Hematopoietic multipotent progenitor cell treated with erythropoietin and hydrocortisone succinate and interleukin-3 and kit ligand, for 8 days (in vitro differentiated cells): ENCODE measurements around the gene NCS1.
"Not testable (repeated sequence)": the region's sequence is repeated elsewhere in the genome, so short reads cannot be mapped to it uniquely, and the experiment has no call there.

Experiments
- DNase-seq: peaks from one replicate; pipeline ENCODE4 v3.0.0-alpha.2; 2015

The NCS1 gene

DNA sequence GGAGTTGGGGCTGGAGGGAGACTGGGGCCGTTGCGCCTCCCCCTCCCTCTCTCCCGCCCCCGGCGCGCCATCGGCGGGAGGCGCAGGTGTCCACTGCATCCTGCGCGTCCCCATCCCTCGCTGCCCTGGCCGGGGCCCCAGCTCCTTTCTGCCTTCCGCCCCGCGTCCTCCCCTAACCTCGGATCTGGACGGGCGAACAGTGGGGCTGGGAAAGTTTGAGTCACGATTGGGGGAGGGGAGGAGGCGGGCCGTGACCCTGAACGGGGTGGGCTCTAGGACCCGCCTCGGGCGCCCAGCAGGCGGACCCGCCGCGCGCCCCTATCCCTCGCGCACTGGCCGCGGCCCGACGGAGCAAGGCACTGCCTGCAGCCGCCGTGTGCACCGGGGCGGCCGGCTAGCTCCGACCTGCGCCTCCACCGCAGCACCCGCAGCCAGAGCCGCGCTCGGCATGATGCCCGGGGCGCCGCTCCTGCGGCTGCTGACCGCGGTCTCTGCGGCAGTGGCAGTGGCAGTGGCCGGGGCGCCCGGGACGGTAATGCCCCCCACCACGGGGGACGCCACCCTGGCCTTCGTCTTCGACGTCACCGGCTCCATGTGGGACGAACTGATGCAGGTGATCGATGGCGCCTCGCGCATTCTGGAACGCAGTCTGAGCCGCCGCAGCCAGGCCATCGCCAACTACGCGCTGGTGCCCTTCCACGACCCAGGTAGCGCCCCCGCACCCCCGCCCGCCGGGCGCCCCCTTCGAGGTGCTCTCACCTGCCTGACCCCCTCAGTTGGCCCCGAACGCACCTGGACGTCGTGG lies 93.4 kb downstream of the NCS1 start, which contains the start of gene HMCN2:
Gene HMCN2 (plus strand): TSS at position 330 of the 805 bp plus-strand sequence. CDS start 119 bp downstream, at position 449.
- DNase-seq = no peak

GRCh38 chr9:130266236-130267098 lies 94.3 kb downstream of the NCS1 start:
- no peak for DNase-seq

DNA sequence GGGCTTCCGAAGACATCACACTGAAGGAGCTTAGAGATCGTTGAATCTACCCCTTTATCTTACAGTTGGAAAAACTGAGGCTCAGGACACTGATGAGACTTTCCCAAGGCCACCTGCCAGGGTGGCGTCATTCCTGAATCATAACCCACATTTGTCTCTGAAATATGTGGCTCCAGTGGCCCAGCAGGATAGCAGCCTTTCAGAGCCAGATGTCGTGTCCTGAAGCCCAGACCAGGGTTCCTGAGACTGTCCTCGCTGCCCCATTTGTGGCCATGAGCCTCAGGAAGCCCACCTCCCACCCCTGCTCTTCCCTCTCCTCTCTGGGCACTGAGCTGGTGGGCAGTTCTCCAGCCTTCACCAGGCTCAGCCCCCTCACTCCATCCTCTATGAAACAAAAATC lies 95.7 kb downstream of the NCS1 start:
- DNase-seq = no peak

DNA sequence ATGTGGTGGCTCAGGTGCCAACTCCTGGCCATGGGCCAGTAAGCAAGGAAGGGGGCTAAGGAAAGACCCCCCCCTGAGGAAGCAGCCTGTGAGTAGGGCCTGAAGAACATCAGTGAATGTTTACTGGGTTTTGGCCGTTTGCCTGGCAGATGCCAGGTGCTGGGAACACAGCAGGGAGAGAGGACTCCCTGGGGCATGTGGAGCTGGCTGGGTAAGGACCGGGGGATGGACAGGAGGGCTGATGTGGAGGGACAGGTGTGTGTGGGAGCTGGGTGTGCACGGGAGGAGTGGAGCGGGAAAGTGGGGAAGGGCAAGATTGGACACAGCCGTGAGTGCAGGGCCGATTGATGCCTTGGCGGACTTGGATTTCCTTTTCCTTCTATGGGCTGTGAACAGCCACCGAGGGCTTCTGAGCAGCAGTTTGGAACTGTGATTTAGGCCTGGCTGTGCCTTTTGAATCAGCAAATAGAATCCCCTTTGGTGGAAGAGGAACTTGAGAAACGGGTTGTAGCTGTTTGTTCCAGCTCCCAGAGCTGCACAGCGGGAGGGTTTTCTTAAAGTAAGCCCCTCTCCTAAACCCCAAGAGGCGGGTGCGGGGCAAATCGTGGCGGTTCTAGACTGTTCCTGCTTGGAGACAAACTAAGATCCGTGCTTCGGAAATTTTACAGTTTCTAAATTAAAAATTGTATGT lies 96.5 kb downstream of the NCS1 start:
- no peak for DNase-seq

GRCh38 chr9:130271473-130271872 lies 99.3 kb downstream of the NCS1 start:
- DNase-seq = no peak

GRCh38 chr9:130275156-130275555 lies 103.0 kb downstream of the NCS1 start:
- no peak for DNase-seq

- no peak for DNase-seq
These were observed 103.9 kb downstream of the NCS1 start for GRCh38 chr9:130276121-130276520.

DNA sequence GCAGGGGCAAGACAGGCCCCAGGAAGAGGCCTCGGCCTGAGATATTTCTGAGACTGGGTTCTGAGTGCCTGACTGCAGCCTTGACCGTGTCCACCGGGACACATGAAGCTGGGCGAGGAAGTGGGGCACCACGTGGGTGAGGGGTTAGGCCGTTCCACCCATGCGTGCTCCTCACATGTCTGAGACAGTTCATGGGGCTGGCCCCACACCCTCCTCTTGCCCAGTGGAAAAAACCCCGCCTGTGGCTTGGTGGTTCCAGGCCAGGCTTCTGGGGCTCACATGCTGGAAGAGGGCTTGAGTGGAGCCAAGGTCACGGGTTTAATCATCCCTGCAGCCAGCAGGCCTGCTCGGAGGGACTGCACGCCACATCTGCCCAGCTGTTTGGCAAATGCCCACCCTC lies 104.8 kb downstream of the NCS1 start:
- DNase-seq = no peak

DNA sequence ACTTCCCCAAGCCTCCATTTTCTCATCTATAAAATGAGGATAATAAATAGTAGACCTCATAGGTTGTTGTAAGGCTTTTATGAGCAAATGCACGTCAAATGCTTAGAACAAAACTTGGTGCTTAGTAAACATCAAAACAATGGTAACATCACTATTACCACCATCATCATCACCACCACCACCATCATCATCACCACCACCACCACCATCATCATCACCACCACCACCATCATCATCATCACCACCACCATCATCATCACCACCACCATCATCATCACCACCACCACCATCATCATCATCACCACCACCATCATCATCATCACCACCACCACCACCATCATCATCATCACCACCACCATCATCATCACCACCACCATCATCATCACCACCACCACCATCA lies 105.3 kb downstream of the NCS1 start:
- DNase-seq = not testable (repeated sequence)

- no peak for DNase-seq
These were observed 111.5 kb downstream of the NCS1 start for GRCh38 chr9:130283539-130284248.

DNA sequence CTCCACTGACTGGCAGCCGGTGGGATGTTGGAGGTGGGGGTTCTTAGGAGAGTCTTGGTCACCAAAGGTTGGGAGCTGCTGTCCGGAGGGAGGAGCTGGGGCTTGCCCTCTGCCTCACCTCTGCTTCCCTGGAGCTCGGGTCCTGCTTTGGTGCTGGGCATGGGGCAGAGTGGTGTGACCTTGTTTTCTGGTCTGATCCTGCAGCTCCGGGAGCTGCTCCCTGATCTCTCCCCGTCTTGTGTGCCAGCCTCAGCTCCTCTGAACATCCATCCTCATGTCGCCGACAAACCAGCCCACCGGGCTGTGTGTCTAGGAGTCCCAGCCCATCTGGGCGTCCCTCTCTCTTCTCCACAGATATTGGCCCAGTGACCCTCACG lies 112.0 kb downstream of the NCS1 start:
- no peak for DNase-seq

- no peak for DNase-seq
These were observed 112.5 kb downstream of the NCS1 start for GRCh38 chr9:130284690-130285089.

DNA sequence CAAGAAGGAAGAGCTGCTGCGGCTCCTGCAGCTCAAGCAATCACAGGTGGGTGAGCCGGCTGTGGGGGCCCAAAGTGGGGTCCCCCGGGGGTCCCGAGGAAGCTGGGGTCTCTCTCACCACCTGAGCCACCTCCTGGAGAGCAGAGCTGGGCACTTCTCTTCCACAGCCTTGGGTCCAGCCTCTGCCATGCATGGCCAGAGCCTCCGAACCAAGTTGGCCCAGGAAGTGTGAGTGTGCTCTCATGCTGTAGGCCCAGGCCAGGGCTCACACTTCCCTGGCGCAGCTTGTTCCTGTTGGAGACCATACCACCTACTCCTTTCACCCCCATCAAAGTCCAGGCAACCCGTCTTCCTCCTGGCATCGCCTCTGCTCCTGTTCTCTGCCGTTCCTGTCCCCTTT lies 113.1 kb downstream of the NCS1 start:
- no peak for DNase-seq

DNA sequence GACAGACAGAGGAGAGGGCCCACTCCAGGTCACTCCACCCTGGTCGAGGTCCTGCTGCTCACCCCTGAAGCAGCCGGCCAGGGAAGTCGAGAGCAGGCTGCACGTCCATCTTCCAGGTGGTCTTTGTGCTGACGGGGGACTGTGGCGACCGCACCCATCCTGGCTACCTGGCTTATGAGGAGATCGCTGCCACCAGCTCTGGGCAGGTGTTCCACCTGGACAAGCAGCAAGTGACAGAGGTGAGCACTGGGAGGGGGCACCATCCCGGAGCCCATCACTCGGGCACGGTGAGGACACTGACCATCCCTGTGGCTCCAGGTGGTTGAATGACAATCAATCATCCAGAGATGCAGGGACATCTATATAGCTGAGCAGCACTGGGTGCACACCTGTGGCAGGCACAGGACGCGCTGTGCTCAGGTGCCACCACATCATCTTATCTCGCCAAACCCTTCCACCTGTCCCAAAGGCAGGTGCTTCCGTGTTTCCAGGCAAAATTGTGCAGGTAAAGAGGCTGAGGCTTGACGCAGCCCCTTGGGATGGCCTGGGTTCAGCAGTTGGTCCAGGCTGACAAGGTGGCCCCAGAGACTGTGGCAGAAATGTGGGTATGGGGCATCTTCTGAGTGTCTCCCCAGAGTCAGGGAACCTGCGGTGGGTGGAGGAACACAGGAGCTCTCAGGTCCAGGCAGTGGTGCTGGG lies 114.0 kb downstream of the NCS1 start:
- DNase-seq = no peak
